B cell (primary cell): ENCODE data around the gene CCR2. TPM values are rescaled to one million over a fixed set of nuclear protein-coding genes. Genes with fewer than 3 reads are reported as not detected.

Experiments
- ATAC-seq: fragments of 200-7000 bp; cut with Tn5 transposase; one replicate; pipeline ENCODE4 v1.10.0; 2021; ENCODE audit warnings: low read depth, mild to moderate bottlenecking, moderate number of reproducible peaks, moderate library complexity
- CTCF ChIA-PET: fragments of 350-600 bp; sonication (Branson Sonifier 250); formaldehyde crosslinking; loops from one replicate; lab custom pipeline; 2021; ENCODE audit warnings: antibody characterized with exemption, inconsistent platforms; lab: Charles Lee
- POLR2A ChIA-PET: fragments of 350-600 bp; sonication (Branson Sonifier 250); formaldehyde crosslinking; loops from one replicate; lab custom pipeline; 2021; ENCODE audit warnings: antibody characterized with exemption; lab: Charles Lee
- DNase-seq: peaks from one replicate; pipeline ENCODE4 v3.0.0; 2013
- H2AFZ ChIP-seq: 2 replicates; pipeline ENCODE4 v1.6.1; 2012; ENCODE audit warnings: mild to moderate bottlenecking, low read depth, low read length; ENCODE audit not compliant: insufficient read depth, poor library complexity, severe bottlenecking
- H3K27ac ChIP-seq, 2 donors: 1 replicate in 1 of 2; 2 replicates in 1 of 2; pipeline ENCODE4 v1.5.1; 2012 to 2013; ENCODE audit warnings: low read length in 2 of 2, mild to moderate bottlenecking in 2 of 2, moderate library complexity in 1 of 2
- H3K27me3 ChIP-seq, 4 experiments: fragments of 200-600 bp in 1 of 4; sonication (generic) in 1 of 4; replicated peaks in 1 of 4; 1 replicate in 2 of 4; 2 replicates in 2 of 4; pipeline versions ENCODE4 v1.6.1 to v1.7.0; 2013 to 2016; ENCODE audit warnings: low read length in 3 of 4, mild to moderate bottlenecking in 2 of 4, mixed read lengths in 1 of 4, moderate library complexity in 1 of 4; ENCODE audit not compliant: insufficient read depth in 4 of 4, control insufficient read depth in 3 of 4; ENCODE audit errors: control extremely low read depth in 1 of 4
- H3K36me3 ChIP-seq, 2 experiments: replicated peaks in 1 of 2; 1 replicate in 1 of 2; 2 replicates in 1 of 2; pipeline versions ENCODE4 v1.6.1 to v1.7.1; 2013; ENCODE audit warnings: low read length in 1 of 2; ENCODE audit not compliant: insufficient read depth in 2 of 2, control insufficient read depth in 1 of 2; ENCODE audit errors: control extremely low read depth in 1 of 2, extremely low read depth in 1 of 2
- H3K4me1 ChIP-seq, 2 donors: fragments of 200-600 bp in 1 of 2; sonication (generic) in 1 of 2; 1 replicate in 1 of 2; 2 replicates in 1 of 2; pipeline versions ENCODE4 v1.5.1 to v1.6.1; 2013 to 2017; ENCODE audit warnings: low read length in 2 of 2; ENCODE audit not compliant: control insufficient read depth in 2 of 2, insufficient read depth in 2 of 2
- H3K4me2 ChIP-seq: replicated peaks from 2 replicates; pipeline ENCODE3; 2012; ENCODE audit warnings: mild to moderate bottlenecking, low read depth, low read length; ENCODE audit not compliant: poor library complexity, severe bottlenecking
- H3K4me3 ChIP-seq, 5 experiments: fragments of 200-600 bp in 1 of 5; sonication (generic) in 1 of 5; 1 replicate in 3 of 5; 2 replicates in 2 of 5; pipeline versions ENCODE4 v1.5.1 to v1.7.0; 2011 to 2016; ENCODE audit warnings: low read length in 4 of 5, mild to moderate bottlenecking in 4 of 5, low read depth in 2 of 5, control low read depth in 1 of 5, moderate library complexity in 1 of 5; ENCODE audit not compliant: insufficient read depth in 1 of 5; ENCODE audit errors: control extremely low read depth in 1 of 5, extremely low read depth in 1 of 5
- H3K79me2 ChIP-seq: fragments of 200-600 bp; sonication (generic); one replicate; pipeline ENCODE4 v1.6.0; 2016; ENCODE audit warnings: low read length; ENCODE audit not compliant: control insufficient read depth, insufficient read depth
- H3K9ac ChIP-seq: fragments of 200-600 bp; sonication (generic); 2 replicates; pipeline ENCODE4 v1.6.1; 2017; ENCODE audit warnings: mild to moderate bottlenecking, low read length, moderate library complexity
- H3K9me3 ChIP-seq, 3 donors: one replicate each; pipeline versions ENCODE4 v1.6.1 to v1.7.1; 2013; ENCODE audit warnings: low read length in 2 of 3; ENCODE audit not compliant: control insufficient read depth in 2 of 3, insufficient read depth in 1 of 3; ENCODE audit errors: control extremely low read depth in 1 of 3
- H4K20me1 ChIP-seq: 2 replicates; pipeline ENCODE4 v1.6.0; 2012; ENCODE audit warnings: mild to moderate bottlenecking, low read length; ENCODE audit not compliant: insufficient read depth, control insufficient read depth, poor library complexity, severe bottlenecking
- H3K27ac Mint-ChIP-seq: one replicate; pipeline ENCODE4 v1.8.0; 2021; ENCODE audit warnings: mixed read lengths
- H3K27me3 Mint-ChIP-seq: one replicate; pipeline ENCODE4 v1.8.0; 2021; ENCODE audit warnings: mixed read lengths
- H3K4me1 Mint-ChIP-seq: one replicate; pipeline ENCODE4 v1.8.0; 2021; ENCODE audit warnings: mixed read lengths
- H3K4me3 Mint-ChIP-seq: one replicate; pipeline ENCODE4 v1.8.0; 2021; ENCODE audit warnings: mixed read lengths
- H3K9me3 Mint-ChIP-seq: one replicate; pipeline ENCODE4 v1.8.0; 2022; ENCODE audit warnings: mixed read lengths; ENCODE audit not compliant: insufficient read depth
- CTCF ChIP-seq: fragments of 200-600 bp; IDR thresholded peaks from one replicate; pipeline ENCODE4 v1.8.0; 2022; ENCODE audit warnings: antibody characterized with exemption, mild to moderate bottlenecking
- EZH2 ChIP-seq: IDR thresholded peaks from 2 replicates; pipeline ENCODE4 v1.6.1; 2012; ENCODE audit warnings: borderline replicate concordance, low read depth, mild to moderate bottlenecking, moderate library complexity, low read length; ENCODE audit not compliant: insufficient read depth, poor library complexity, severe bottlenecking
- WGBS: methylation state at CpG from one replicate; pipeline ENCODE4 v1.1.5; 2013; ENCODE audit warnings: missing lambda C conversion rate; ENCODE audit not compliant: insufficient coverage; 5-methylcytosine and 5-hydroxymethylcytosine counted together
- intact Hi-C: fragments of 100-400 bp; cut with micrococcal nuclease; formaldehyde crosslinking; loops from one replicate; pipeline ENCODE4 v1.10.0; 2022
- polyA plus RNA-seq: library from polyadenylated mRNA; depleted of rRNA; stranded (reverse); fragments of >200 nt; gene quantifications from 2 replicates; pipeline ENCODE4 v1.2.3, GENCODE V29; 2012
- total RNA-seq, 2 donors: library from RNA; stranded (reverse); fragments of 120-200 nt in 1 of 2; gene quantifications; 1 replicate in 1 of 2; 2 replicates in 1 of 2; pipeline versions ENCODE4 v1.2.3 to v1.2.4, GENCODE V29; 2013 to 2022

The CCR2 gene
- total and polyA plus RNA-seq, 2 donors (not counting 1 experiment from before 2014, with no cell fraction given) = 0.34 to 0.82 TPM

DNA sequence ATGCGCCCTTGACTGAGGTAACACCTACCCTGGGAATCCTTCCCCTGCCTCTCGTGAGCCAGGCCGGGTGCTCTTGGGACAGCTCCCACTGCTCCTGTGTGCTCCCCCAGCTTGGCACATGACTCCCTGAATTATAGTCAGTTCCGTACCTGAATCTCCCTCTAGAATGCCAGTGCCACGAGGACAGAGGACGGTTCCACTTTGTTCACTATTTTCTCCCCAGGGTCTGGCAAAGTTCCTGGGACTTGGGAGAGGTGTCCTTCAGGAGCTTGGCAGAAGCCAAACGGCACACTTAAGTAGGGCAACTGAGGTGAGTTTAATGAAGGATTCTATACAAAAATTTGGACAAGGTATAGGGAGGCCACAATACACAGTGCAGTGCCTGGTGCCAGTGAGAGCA, 43.2 kb downstream of the CCR2 start:
- no peak overlapping the region for H3K4me2 ChIP-seq
- intact Hi-C loops = no loop called here
- TF ChIP-seq CTCF (no peak), EZH2 (no peak)
- H3K4me3 ChIP-seq = no peak overlapping the region
- H4K20me1 ChIP-seq = no peaks in the 10 kb centered on the region
- DNase-seq = no peak
- ChIA-PET POLR2A (no interaction called here), CTCF (no interaction called here)
- H3K27ac Mint-ChIP-seq = no peak overlapping the region
- H3K4me3 Mint-ChIP-seq = no peak overlapping the region
- WGBS = 95% methylated on average over 5 of the region's 7 CpGs
- H2AFZ ChIP-seq = no peak overlapping the region
- H3K79me2 ChIP-seq = no peaks in the 10 kb centered on the region
- H3K9ac ChIP-seq = no peak overlapping the region
- H3K27ac ChIP-seq = no peak overlapping the region
- H3K27me3 ChIP-seq = no peaks in the 10 kb centered on the region
- no peaks in the 10 kb centered on the region for H3K27me3 Mint-ChIP-seq
- no peak for ATAC-seq
- H3K36me3 ChIP-seq = no peaks in the 10 kb centered on the region
- peaks cover 10 to 16% of the 10 kb centered on the region in 2 donors for H3K4me1 ChIP-seq
- H3K9me3 Mint-ChIP-seq = no peaks in the 10 kb centered on the region
- peaks cover 24% of the 10 kb centered on the region for H3K4me1 Mint-ChIP-seq
- H3K9me3 ChIP-seq = no peaks in the 10 kb centered on the region

- ChIA-PET POLR2A (no interaction called here), CTCF (interaction anchor here (1.3 kb wide), 1 partner anchor 9 kb away, joined by 3 read pairs; no protein-coding TSS in a partner anchor)
- H4K20me1 ChIP-seq = no peaks in the 10 kb centered on the region
- H3K27me3 ChIP-seq = no peaks in the 10 kb centered on the region
- H2AFZ ChIP-seq = no peak overlapping the region
- H3K36me3 ChIP-seq = no peaks in the 10 kb centered on the region
- H3K4me2 ChIP-seq = no peak overlapping the region
- Mint-ChIP-seq H3K27ac (no peak overlapping the region), H3K4me3 (no peak overlapping the region), H3K4me1 (peaks cover 24% of the 10 kb centered on the region), H3K27me3 (no peaks in the 10 kb centered on the region), H3K9me3 (peaks cover 3% of the 10 kb centered on the region)
- WGBS = 94% methylated on average over 3 of the region's 6 CpGs
- TF ChIP-seq EZH2 = no peak
- TF ChIP-seq CTCF = no peak
- H3K4me1 ChIP-seq = peaks cover 10 to 16% of the 10 kb centered on the region in 2 donors
- H3K4me3 ChIP-seq = no peak overlapping the region
- no peaks in the 10 kb centered on the region for H3K9me3 ChIP-seq
- ATAC-seq = no peak
- no peak overlapping the region for H3K9ac ChIP-seq
- DNase-seq = no peak
- H3K27ac ChIP-seq = no peak overlapping the region
- intact Hi-C loops = no loop called here
- H3K79me2 ChIP-seq = no peaks in the 10 kb centered on the region
These were observed 44.5 kb downstream of the CCR2 start for GRCh38 chr3:46398186-46398955.
